ENCODE measurements around the gene PTGES.
"Not testable (repeated sequence)": the region's sequence is repeated elsewhere in the genome, so short reads cannot be mapped to it uniquely, and the experiment has no call there.

Gene PTGES

GRCh38 chr9:129769669-129770068 is 16.8 kb upstream of the PTGES start:
- DNase-seq: no peak

GRCh38 chr9:129768486-129768885 is 15.6 kb upstream of the PTGES start:
- no peak for DNase-seq

- DNase-seq: no peak
Measured at GRCh38 chr9:129765764-129766317, 13.0 kb upstream of the PTGES start.

- no peak for DNase-seq
Measured at GRCh38 chr9:129762985-129763926, 10.4 kb upstream of the PTGES start.

GRCh38 chr9:129762370-129762984 is 9.6 kb upstream of the PTGES start:
- not testable (repeated sequence) for DNase-seq

- DNase-seq: no peak
Measured at GRCh38 chr9:129761901-129762369, 9.1 kb upstream of the PTGES start.

GRCh38 chr9:129761293-129761900 is 8.6 kb upstream of the PTGES start:
- no peak for DNase-seq

- DNase-seq: not testable (repeated sequence)
Measured at GRCh38 chr9:129760784-129761183, 7.9 kb upstream of the PTGES start.

- no peak for DNase-seq
Measured at GRCh38 chr9:129759804-129760502, 7.1 kb upstream of the PTGES start.

GRCh38 chr9:129759319-129759718 is 6.5 kb upstream of the PTGES start:
- DNase-seq: no peak

- DNase-seq: no peak
Measured at GRCh38 chr9:129757045-129757444, 4.2 kb upstream of the PTGES start.

GRCh38 chr9:129756191-129756590 is 3.3 kb upstream of the PTGES start:
- no peak for DNase-seq

GRCh38 chr9:129755151-129755550 is 2.3 kb upstream of the PTGES start:
- DNase-seq: no peak

GRCh38 chr9:129751841-129752801 is 721 bp downstream of the PTGES start:
- DNase-seq: peak; percentile 15

- DNase-seq: no peak
Measured at GRCh38 chr9:129750013-129750638, 2.7 kb downstream of the PTGES start.

GRCh38 chr9:129749575-129749974 is 3.3 kb downstream of the PTGES start:
- no peak for DNase-seq

- DNase-seq: not testable (repeated sequence)
Measured at GRCh38 chr9:129749052-129749451, 3.8 kb downstream of the PTGES start.

GRCh38 chr9:129748249-129748648 is 4.6 kb downstream of the PTGES start:
- no peak for DNase-seq

- DNase-seq: no peak
Measured at GRCh38 chr9:129746092-129746777, 6.6 kb downstream of the PTGES start.

GRCh38 chr9:129745200-129745599 is 7.6 kb downstream of the PTGES start:
- DNase-seq: no peak
